ENCODE measurements around the gene NPLOC4. TPM values are rescaled to one million over a fixed set of nuclear protein-coding genes. Genes with fewer than 3 reads are reported as not detected.

Gene NPLOC4
- total and polyA plus RNA-seq, 9 of the 15 experiments (the other 6 are each of a cell fraction or from before 2014, with no cell fraction given) = 1.5 to 116 (median 64.5) TPM

GRCh38 chr17:81666342-81667191 is 29.7 kb upstream of the NPLOC4 start, which contains the start of the genes CCDC137 and OXLD1 (continued):
- TF ChIP-seq, protein P1, sequence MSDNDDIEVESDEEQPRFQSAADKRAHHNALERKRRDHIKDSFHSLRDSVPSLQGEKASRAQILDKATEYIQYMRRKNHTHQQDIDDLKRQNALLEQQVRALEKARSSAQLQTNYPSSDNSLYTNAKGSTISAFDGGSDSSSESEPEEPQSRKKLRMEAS (CRISPR knock-in tag; IDR thresholded peaks at IDR 0.05) = peak; percentile 68
- TF ChIP-seq NCOA2 (IDR thresholded peaks at IDR 0.05; ENCODE audit: partially characterized antibody in 2 of 2) = no peak
- TF ChIP-seq ZSCAN29 (IDR thresholded peaks at IDR 0.05) = no peak
- TF ChIP-seq, protein P2, sequence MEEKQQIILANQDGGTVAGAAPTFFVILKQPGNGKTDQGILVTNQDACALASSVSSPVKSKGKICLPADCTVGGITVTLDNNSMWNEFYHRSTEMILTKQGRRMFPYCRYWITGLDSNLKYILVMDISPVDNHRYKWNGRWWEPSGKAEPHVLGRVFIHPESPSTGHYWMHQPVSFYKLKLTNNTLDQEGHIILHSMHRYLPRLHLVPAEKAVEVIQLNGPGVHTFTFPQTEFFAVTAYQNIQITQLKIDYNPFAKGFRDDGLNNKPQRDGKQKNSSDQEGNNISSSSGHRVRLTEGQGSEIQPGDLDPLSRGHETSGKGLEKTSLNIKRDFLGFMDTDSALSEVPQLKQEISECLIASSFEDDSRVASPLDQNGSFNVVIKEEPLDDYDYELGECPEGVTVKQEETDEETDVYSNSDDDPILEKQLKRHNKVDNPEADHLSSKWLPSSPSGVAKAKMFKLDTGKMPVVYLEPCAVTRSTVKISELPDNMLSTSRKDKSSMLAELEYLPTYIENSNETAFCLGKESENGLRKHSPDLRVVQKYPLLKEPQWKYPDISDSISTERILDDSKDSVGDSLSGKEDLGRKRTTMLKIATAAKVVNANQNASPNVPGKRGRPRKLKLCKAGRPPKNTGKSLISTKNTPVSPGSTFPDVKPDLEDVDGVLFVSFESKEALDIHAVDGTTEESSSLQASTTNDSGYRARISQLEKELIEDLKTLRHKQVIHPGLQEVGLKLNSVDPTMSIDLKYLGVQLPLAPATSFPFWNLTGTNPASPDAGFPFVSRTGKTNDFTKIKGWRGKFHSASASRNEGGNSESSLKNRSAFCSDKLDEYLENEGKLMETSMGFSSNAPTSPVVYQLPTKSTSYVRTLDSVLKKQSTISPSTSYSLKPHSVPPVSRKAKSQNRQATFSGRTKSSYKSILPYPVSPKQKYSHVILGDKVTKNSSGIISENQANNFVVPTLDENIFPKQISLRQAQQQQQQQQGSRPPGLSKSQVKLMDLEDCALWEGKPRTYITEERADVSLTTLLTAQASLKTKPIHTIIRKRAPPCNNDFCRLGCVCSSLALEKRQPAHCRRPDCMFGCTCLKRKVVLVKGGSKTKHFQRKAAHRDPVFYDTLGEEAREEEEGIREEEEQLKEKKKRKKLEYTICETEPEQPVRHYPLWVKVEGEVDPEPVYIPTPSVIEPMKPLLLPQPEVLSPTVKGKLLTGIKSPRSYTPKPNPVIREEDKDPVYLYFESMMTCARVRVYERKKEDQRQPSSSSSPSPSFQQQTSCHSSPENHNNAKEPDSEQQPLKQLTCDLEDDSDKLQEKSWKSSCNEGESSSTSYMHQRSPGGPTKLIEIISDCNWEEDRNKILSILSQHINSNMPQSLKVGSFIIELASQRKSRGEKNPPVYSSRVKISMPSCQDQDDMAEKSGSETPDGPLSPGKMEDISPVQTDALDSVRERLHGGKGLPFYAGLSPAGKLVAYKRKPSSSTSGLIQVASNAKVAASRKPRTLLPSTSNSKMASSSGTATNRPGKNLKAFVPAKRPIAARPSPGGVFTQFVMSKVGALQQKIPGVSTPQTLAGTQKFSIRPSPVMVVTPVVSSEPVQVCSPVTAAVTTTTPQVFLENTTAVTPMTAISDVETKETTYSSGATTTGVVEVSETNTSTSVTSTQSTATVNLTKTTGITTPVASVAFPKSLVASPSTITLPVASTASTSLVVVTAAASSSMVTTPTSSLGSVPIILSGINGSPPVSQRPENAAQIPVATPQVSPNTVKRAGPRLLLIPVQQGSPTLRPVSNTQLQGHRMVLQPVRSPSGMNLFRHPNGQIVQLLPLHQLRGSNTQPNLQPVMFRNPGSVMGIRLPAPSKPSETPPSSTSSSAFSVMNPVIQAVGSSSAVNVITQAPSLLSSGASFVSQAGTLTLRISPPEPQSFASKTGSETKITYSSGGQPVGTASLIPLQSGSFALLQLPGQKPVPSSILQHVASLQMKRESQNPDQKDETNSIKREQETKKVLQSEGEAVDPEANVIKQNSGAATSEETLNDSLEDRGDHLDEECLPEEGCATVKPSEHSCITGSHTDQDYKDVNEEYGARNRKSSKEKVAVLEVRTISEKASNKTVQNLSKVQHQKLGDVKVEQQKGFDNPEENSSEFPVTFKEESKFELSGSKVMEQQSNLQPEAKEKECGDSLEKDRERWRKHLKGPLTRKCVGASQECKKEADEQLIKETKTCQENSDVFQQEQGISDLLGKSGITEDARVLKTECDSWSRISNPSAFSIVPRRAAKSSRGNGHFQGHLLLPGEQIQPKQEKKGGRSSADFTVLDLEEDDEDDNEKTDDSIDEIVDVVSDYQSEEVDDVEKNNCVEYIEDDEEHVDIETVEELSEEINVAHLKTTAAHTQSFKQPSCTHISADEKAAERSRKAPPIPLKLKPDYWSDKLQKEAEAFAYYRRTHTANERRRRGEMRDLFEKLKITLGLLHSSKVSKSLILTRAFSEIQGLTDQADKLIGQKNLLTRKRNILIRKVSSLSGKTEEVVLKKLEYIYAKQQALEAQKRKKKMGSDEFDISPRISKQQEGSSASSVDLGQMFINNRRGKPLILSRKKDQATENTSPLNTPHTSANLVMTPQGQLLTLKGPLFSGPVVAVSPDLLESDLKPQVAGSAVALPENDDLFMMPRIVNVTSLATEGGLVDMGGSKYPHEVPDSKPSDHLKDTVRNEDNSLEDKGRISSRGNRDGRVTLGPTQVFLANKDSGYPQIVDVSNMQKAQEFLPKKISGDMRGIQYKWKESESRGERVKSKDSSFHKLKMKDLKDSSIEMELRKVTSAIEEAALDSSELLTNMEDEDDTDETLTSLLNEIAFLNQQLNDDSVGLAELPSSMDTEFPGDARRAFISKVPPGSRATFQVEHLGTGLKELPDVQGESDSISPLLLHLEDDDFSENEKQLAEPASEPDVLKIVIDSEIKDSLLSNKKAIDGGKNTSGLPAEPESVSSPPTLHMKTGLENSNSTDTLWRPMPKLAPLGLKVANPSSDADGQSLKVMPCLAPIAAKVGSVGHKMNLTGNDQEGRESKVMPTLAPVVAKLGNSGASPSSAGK (IDR thresholded peaks at IDR 0.05) = no peak
- TF ChIP-seq TRIM28 (IDR thresholded peaks at IDR 0.05) = no peak
- no peak for TF ChIP-seq CBX3 (IDR thresholded peaks at IDR 0.05; ENCODE audit: borderline replicate concordance in 1 of 2, low read length in 2 of 2)
- TF ChIP-seq ZNF232 (CRISPR knock-in tag; IDR thresholded peaks at IDR 0.05) = no peak
- TF ChIP-seq AFF1 (IDR thresholded peaks at IDR 0.05; ENCODE audit: low read depth in 1 of 2, partially characterized antibody in 2 of 2) = no peak
- peak; percentile 89 for TF ChIP-seq KDM5B (IDR thresholded peaks at IDR 0.05; ENCODE audit: insufficient replicate concordance, low read depth, low read length)
- no peak for TF ChIP-seq ZC3H8 (IDR thresholded peaks at IDR 0.05)
- peak; percentile 94 for TF ChIP-seq SUPT5H (IDR thresholded peaks at IDR 0.05)

Measured in K562 (cell line).